ENCODE measurements around the gene DNLZ.
"Not testable (repeated sequence)": the region's sequence is repeated elsewhere in the genome, so short reads cannot be mapped to it uniquely, and the experiment has no call there.

Gene DNLZ

DNA sequence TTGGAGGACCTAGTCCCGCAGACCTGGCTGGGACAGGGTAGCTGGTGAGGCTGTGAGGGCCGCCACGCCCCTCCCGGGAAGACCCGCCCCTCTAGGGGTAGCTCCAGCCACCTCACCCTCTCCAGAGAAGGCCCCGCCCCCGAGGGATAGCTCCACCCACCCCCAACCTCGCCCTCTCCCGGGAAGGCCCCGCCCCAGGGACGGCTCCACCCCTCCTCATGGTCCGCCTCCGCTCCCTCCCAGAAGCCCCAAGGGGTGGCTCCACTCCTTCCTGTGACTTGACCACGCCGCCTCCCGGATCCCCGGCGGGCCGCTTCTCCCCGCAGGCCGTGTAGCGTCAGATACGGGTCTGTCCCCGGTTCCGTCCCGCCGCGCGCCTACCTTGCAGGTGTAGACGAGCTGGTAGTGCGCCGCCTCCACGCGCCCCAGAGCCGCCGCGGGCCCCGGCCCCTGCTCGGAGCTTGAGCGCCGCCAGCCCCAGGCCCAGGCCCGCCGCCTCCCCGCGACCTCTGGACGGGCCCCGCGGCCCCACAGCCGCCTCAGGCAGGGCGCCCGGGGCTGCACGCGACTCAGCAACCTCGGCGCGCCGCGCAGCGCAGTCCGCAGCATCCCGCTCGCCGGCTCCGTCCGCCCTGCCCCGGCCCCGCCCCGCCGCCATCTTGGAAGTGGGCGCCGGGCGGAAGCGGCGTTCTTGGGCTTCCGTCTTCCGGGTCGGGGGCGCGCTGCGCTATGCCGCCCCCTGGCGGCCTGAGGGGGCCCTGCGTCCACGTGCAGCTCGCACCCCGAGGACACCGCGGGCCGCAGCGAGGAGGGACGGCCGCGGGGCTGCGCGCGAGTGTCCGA, at the start of gene DNLZ:
TSS of gene DNLZ (minus strand) at position 639 of the 843 bp plus-strand sequence. CDS start at position 609, 30 bp downstream.
- peak; percentile 95 for DNase-seq (ENCODE audit: low spot score)

DNA sequence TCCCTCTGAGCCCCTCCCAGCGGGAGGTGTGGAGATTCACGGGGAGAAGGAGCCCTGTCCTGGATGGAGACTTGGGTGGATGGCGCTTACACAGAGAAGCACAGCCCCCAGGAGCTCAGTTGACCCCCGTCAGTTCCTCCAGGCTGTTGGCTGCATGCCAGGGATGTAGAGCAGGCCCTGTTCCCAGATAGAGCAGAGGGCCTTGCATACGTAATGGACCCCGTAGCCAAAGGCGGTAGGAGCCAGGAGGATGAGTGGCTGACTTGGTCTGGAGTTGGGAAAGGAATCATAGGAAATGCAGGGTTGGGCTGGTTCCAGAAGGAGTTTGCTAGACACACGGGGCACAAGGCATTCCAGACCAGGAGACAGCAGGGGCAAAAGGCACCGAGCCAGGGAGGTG, 49.4 kb upstream of the DNLZ start:
- DNase-seq (ENCODE audit: low spot score) = no peak

DNA sequence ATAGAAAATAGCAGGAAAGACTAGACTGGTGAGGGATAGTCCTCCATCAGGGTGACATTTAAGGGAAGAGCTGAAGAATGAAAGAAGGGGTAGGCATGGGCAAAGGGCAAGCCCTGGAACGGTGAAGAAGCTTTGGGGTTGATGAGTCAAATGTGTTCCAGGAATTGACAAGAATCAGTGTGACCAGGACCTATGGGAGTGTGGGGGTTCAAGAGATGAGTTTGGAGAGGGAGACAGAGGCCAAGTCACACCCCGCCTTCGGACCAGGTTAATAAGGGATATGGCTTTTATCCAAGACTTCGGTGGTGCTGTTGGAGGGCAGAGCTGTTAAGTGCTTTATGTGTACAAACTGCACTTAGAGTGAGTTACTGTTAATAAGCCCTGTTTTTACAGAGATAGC, 47.8 kb upstream of the DNLZ start:
- DNase-seq (ENCODE audit: low spot score) = no peak

DNA sequence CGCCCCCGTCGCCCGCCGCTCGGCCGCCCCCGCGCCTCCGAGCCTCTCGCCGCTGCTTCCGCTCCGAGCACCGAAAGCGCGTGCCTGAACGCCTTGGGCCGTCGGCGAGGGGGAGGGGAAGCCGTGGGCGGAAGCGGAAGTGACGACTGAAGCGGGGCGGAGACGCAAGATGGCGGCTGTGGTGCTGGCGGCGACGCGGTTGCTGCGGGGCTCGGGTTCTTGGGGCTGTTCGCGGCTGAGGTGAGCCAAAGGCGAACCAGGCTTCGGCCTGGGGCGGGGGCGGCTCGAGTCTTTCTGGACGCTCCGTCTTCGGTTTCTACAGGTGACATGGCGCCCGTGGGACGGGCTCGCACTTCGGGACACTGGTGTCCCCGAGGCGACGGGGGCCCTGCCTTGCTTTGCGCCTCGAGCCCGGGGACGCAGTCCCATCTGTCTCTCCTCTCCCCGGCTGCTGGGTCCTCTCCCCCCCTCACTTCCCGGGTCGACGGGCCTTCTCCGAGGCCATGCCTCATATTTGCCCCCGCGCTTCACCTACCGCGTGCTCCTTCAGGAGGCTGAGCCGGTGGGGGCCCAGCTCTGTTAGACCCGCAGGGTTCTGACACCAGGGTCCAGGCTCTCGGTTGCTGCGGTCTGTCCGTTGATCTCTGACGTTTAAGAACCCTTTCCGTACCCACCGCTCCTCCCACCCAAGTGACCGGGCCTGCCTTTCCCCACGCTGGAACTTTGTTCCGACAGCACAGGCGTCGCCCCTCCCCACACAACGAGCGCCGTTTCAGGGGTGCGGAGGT, 47.1 kb upstream of the DNLZ start, which contains the start of the genes ENTR1 and PMPCA:
TSS of gene ENTR1 (minus strand) at position 115 of the 788 bp plus-strand sequence. CDS start 217 bp downstream, outside the sequence.
TSS of gene PMPCA (plus strand) at position 159 of the 788 bp plus-strand sequence. CDS start at position 170, 11 bp downstream.
- DNase-seq (ENCODE audit: low spot score) = peak; percentile 92

DNA sequence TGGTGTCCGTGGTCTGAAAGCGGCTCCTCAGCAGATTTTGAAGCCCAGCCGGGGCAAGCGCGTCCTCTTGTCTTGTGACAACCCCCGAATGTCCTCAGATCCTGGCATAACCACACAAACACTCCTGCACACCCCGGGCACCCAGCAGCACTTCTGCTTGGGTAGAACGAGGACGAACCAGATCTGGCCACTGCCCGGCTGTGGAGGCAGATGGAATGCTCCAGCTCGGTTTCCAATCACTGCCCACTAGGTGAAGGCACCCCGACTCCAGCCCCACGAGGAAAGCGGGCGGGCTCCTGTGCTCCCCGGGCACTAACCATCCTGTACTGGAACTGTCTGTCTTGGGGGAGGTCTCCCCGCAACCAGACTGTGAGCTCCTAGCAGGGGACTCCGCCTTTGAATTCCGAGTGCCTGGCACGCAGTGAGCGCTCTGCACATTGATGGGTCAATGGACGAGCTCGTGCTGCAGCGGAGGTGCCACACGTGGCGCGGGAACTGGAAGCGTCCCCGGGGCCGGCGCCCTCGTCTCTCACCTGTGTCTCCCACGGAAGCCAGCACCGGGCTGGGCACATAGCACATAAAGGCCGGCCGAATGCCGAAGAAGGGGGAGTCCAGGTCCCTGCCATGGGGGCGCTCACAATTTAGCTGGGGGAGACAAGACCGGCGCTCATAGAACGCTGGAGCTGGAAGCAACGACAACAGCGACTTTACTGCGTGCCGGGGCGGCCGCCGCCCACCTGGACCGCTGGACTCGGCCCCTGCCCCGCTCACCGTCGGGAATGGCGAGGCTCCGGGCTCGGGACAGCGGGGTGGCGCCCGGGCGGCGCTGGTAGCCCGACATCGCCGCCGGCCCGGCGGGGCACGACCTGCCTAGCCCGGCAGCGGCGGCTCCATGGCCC, 46.3 kb upstream of the DNLZ start:
- peak; percentile 56 for DNase-seq (ENCODE audit: low spot score)

DNA sequence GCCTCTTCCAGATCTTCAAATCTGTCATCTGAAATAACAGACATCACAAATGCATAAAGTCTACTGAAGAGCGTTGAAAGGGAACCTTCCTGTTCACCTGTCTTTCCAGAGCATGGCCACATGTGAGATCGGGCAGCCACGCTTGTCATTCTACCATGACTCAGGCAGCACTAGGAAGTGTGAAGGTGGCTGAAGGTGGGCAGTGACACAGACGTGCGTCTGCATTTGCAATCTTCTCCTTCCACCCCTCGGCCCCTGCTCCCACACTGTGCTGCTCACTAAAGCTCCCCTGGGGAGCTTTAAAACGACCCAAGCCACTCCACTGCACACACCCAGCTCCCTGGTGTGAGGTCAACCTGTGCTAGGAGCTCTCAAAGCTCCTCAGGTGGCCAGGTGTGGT, 44.4 kb upstream of the DNLZ start:
- no peak for DNase-seq (ENCODE audit: low spot score)

DNA sequence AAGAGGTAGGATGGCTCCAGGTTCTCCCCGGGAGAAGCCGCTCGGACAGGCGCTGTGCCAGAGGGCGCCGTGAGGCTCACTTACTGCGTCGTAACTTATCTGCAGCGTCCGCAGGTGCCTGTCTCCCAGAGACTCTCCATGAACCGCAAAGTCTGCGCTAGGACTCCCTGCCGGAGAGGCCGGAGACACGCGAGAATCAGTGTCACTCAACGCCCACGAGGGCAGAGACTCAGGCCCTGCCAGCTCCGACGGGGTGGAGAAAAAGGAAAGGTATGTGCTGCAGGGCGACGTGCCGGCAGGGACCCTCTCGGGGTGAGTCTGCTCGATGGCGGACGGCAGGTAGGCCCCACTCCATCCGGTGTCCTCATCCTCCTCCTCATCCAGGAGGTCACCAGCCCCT, 43.5 kb upstream of the DNLZ start:
- not testable (repeated sequence) for DNase-seq (ENCODE audit: low spot score)

DNA sequence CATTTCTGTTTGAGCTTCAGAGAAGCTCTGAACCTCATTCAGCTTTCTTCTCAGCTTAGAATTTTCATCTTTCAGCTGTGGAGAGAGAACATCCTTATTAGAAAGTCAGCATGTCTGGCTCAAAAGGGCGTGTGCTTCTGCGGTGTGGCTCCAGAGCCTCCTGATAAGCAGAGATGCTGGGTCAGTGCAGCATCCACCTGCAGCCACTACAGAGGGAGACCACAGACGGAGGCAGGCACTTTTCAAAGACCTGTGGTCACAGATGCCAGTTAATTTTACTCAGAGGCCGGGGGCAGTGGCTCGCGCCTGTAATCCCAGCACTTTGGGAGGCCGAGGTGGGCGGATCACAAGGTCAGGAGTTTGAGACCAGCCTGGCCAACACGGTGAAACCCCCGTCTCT, 42.4 kb upstream of the DNLZ start:
- DNase-seq (ENCODE audit: low spot score) = not testable (repeated sequence)

DNA sequence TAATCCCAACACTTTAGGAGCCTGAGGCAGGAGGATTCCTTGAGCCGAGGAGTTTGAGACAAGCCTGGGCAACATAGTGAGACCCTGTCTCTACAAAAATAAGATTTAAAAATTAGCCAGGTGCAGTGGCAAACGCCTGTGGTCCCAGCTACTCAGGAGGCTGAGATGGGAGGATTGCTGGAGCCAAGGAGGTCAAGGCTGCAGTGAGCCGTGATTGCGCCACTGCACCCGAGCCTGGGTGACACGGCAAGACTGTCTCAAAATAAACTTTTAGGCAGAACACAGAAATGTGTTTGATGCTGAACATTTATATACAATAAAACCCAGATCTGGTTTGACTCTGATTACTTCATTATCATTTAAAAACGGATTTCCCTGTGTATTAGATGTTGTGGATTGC, 41.9 kb upstream of the DNLZ start:
- no peak for DNase-seq (ENCODE audit: low spot score)

DNA sequence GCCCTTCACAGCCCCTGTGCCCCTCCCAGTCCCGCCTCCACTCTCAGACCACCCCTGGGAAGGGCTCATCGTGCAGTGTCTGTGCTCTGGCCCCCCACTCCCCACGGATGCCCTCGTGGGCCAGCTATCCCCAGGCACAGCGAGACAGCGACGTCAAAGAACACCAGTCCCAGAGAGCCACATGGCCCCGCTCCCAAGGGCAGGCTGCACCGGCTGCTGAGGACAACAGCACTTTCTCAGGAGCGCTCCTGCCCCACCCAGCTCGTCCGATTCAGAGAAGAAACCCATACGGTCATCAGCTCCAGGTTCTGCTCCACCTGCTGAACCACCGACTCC, 41.2 kb upstream of the DNLZ start:
- no peak for DNase-seq (ENCODE audit: low spot score)

DNA sequence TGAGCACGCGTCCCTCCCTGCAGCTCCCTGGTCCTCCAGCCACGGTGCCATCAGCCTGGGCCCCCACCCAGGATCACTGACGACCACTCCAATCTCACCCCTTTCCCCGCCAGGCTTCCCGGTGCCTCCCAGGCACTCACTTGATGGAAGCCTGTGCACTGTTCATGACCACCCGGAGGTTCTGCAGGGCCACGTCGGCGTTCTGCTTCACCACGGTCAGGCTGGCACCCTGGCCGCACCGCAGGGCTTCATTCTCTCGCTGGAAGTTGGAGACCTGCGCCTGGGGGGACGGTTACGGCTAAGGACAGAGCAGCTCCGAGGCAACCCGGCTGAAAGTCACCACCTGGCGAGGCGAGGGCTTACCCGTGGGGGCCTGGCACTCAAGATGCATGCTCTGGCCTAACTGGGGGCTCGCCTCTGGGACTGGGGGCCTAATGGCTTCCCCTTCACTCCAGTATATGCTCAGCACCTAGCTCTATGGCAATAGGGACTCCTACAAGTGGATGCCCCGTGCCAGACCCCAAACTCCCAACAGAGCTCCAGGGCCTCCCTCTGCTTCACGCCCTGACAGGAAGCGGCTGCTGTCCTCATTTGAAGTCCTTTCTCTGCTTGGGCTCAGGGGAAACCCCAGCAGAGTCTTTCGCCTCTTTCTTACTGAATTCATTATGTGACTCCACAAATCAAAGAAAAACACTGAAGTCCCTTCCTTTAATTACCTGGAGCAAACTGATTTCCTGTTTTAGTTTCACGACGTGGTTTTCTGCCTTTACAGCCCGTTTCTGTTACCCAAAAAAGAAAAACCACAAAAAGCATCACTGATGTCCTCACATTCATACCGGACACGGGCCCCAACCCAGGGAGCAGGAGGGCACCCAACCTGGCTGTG, 40.6 kb upstream of the DNLZ start:
- DNase-seq (ENCODE audit: low spot score) = no peak

DNA sequence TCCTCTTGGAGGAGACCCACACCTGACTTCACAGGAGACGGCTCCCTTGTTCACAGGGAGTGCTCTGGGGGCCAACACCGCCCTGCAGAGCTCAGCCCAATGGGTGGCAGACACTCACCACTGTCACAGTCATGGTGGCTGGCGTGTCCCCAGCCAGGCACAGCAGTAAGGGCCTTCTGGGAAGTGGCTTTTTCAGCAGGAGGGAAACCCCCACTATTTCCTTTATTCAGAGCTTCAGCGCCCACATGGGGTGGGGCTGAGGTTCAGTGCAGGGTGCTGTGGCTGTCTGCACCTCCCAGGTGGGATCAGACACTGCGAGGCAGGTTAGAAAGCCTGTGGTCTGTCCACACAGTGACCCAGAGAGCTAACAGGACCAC, 40.0 kb upstream of the DNLZ start:
- no peak for DNase-seq (ENCODE audit: low spot score)

DNA sequence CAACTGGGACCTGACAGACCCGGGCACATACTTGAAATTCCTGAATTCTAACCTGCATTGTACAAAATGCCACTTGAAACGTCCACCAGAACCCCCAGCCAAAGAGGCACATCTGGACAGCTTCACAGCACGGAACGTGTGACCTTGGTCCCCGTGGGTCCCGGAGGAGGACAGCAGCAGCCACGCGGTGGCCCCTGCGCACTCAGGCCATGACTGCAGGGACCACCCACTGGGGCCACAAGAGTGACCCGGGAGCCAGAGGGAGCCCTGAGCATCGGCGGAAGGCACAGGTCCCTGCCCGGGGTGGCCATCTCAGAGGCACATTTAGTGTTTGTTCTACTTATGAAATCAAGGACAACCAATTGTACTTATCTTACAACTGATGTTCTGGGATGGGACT, 38.5 kb upstream of the DNLZ start:
- no peak for DNase-seq (ENCODE audit: low spot score)

DNA sequence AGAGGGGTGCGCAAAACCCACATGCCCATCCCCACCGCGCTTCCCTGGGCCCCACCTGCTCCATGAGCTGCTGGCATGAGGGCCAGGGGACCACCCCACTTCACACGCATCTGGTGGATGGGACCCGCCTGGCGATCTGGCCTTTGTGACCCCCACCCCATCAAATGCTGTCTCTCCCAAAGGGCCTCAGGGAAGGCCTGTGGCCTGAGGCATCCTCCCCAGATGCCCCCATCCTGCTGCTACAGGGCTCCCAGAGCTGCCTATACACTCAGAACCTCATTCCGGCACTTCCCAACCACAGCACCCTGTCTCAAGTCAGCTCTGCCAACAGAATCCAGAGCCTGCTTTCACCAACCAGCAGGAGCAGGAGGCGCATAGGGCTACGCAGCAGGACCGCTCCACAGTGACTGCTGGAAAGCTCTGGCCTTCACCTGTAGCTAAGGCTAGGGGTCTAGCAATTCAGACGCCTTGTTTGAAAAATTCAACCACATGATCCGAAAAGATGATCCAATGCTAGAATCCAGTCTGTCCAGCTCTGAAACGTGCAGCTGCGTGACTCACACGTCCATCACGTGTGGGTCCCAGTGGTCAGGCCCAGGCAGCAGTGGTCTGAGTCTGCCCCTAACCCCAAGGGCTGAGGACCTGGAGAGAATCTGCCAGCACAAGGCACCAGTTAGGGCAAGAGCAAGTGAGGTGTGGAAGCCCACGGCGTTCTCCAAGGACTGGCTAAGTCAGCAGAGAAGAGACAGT, 37.8 kb upstream of the DNLZ start:
- no peak for DNase-seq (ENCODE audit: low spot score)

DNA sequence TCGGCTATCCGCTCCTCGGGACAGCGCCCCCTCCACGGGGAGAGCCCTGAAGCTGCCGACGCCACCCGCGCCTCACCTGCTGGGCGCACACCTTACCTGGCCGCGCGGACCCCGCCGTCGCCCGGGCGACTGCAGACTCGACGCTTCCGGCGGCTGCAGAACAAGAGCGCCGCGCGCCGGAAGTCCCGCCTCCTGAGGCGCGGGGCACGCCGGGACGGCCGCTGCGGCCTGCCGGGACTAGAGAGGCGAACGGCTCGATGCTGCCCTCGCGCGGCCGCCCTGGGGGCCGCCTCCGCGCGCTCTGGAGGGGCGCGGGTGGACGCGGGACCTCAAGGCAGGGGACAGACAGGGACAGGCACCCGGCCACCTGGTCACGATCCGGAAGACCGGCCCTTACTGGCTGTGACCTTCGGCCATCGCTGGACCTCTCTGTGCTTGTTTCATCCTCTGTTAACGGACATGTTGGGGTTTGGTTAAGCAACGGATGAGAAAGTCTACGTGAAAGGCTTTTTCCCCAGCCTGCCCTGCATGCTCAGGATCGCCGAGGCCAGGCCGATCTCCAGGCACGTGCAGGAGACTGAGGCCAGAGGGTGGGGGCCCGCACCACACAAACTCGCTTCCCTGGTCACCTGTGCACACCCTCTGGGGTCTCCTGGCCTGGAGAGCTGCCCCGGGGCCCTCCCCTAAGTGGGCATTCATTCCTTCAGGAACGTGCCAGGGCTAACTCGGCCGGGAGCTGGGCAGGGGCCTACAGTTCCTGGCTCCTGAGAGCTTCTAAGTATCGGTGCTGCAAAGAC, 36.7 kb upstream of the DNLZ start, which contains the start of gene SNAPC4:
TSS of gene SNAPC4 (minus strand) at position 133 of the 797 bp plus-strand sequence. CDS start 1,742 bp downstream, outside the sequence.
- peak; percentile 89 for DNase-seq (ENCODE audit: low spot score)

DNA sequence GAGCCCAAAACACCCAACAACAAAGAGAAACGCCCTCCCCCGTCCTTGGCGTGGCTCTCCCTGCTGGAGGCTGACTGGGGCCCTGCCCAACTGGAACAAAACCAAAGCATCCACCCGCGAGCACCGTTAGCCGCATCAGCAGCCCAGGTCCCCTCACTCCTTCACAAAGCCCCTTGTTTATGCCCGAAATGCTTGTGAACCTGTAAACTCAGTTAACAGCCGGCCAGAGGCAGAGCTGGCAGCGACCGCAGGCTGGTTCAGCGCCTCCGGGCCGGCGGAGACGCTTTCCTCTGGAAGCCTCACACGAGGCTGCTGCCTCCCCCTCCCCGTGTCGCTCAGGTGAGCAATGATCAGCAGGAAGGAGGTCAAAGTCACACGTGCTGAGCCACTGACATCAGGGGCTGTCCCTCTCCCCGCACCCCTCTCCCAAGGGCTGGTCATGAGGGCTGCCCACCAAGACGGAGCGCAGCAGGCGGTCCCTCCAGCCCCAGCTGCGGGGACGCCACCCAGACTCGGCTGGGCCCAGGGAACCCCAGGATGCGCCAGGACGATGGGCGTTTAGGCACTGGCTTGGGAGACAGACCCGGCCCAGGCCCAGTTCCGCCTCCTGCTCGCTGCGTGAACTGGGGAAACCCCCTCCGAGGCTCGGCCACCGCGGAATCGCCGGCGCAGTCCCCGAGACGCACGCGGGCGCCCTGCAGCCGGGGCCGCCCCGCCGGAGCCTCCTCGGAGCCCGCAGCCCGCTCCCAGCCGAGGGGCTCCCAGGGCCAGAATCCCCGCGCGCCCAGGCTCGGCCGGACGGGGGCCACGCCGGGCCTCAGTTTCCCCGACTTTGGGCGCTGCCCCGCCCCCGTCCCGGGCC, 35.9 kb upstream of the DNLZ start:
- peak; percentile 58 for DNase-seq (ENCODE audit: low spot score)

DNA sequence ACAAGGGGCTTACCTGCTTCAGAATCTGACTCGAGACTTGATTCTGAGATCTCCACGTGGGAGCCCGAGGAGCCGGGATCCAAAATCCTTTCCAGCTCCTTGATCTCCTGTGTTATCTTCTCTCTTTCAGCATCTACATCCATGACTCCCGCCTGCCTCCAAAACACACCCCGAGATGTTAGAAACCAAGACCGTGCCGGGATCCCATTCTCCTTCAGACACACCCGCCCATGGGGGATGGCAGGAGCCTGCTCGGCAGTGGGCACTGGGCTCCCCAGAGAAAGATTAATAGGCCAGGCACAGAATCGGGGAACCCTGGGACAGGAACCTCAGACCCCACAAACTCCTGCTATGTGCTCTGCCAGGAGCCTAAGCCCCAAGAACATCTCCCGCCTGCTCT, 34.7 kb upstream of the DNLZ start:
- no peak for DNase-seq (ENCODE audit: low spot score)

DNA sequence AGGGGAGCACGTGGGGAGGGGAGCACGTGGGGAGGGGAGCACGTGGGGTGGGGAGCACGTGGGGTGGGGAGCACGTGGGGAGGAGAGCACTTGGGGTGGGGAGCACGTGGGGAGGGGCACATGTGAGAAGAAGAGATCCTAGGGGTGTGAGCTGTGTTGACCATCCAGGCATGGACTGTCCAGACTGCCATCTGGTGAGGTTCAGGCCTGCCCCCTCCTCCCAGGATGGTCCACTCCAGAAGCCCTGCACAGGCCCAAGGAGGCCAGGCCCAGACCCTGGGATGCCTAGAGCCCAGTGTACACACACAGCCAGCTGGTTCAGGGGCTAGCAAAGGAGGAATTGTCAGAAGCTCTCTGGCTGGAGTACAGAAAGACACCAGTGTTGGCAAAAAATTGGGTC, 34.1 kb upstream of the DNLZ start:
- no peak for DNase-seq (ENCODE audit: low spot score)

DNA sequence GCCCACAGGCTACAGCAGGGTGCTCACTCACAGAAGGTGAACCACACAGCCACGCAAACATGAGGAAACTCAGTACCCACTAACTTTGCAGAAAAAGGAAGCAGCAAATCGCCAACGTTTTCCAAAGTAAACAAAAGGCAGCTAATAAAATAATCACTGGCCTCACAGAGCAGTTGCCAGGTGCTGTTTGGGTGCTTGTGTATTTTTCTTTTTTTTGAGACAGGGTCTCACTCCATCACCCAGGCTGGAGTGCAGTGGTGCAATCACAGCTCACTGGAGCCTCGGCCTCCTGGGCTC, 32.6 kb upstream of the DNLZ start:
- DNase-seq (ENCODE audit: low spot score) = no peak

All from kidney tubule cell (primary cell).